NCI-H526 (cell line): ENCODE data around the gene BDH1.

Experiments
- DNase-seq, 2 experiments: peaks; one replicate each; lab custom pipeline; 2025; lab: John Stamatoyannopoulos, UW

Gene BDH1

DNA sequence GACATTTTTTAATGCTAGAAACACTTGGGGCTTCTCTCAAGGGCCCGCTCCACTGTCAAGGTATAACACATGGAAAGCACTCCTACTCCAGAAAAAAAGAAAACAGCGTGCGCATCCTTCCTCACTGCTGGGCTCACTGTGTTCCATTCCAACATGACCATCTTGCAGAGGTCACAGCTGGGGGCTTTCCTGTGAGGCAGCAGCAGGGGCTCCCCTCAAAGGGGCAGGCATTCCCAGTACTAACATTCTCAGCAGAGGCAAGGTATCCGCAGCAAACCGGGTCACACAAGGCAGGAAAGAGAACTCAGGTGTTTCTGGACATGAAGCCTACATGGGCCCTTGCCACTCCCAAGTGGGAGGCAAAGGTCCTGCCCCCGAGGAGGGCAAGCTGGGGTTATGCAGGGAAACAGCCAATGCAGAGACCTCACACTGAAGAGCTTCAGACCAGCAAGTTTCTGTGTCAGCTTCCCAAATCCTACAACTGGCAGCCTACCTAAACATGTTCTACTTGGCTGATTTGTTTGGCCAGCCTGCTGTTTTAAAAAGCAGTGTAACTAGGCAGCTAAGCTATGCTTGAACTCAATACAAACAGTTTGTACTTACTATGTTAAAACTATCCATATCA is 6.4 kb downstream of the BDH1 start:
- DNase-seq: no peak

DNA sequence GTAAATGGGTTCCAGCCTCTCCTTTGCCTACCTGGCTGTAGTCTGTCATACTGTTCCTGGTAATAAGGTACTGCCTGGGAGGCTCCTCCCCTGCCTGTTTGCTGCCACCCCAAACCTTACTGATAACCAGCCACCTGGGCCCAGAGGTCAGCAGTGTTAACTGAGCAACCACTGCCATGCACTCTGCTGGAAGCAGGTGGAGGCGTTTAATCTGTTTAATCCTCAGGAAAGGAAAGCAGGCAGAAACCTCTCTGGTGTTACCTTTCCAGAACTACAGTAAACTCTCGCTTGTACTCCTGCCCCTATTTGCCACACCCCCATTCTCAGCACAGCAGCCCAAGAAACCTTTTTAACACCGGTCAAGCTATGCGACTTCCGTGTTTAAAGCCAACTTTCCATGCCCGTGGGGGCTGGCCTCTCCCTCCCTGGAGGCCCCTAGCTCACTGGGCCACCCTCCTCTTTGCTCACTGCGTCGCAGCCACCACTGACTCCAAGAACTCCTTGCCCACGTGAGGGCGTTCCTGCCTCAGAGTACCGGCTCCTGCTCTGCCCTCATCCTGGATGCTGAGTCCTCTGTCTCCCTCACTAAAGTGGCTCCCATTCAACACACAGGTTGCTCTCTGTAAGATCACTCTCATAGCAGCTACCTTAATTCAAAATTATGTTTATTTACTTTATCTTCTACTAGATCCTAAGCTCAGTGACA is 8.3 kb downstream of the BDH1 start:
- peak in 1 of 2 experiments; percentile 54 for DNase-seq

DNA sequence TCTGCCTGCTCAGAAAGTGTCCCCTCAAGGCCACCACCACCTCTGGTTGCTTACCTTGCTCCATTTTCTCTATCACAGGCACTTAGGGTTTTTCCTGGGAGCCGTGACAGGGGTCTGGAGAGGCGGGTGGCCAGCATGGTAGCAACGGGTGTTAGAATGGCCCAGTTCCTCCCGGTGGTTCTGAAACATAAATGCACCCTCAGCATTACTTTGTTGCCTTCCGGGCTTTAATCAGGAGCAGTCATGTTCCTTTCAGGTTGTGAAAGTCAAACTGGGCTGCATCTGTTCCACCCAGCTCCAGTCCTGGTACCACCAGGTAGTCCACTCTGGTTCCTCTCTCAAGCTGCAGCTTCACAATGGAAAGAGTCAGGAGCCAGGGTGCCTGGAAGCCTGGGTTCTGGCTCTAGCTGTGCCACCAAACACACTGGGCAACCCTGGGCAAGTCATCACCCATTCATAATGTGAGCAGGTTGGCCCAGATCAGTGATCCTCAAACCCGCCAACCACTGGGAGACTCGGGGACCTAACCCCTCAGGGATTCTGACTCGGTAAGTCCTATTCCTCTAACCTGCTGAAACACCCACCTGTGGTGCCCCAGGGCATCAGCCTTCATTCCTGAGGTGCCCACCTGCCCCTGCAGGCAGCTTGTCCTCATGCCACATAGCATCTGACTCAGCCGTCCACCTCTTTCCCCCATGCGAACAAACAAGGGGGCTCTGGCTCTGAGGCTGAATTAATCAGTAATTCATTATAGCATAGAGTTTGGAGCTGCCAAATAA is 9.3 kb downstream of the BDH1 start:
- DNase-seq: no peak

DNA sequence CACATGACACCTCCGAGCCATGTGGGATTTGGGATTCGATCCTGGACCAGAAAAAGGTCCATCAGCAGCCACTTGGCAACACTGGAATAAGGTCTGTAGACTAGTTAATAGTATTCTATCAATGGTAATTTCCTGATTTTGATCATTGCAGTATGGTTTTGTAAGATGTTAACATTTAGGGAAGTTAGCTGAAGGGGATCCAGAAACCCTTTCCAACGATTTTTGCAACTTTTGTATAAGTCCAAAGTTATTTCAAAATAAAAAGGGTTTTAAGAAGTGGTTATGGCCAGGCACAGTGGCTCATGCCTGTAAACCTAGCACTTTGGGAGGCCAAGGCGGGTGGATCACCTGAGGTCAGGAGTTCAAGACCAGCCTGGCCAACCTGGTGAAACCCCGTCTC is 10.2 kb downstream of the BDH1 start:
- no peak for DNase-seq

DNA sequence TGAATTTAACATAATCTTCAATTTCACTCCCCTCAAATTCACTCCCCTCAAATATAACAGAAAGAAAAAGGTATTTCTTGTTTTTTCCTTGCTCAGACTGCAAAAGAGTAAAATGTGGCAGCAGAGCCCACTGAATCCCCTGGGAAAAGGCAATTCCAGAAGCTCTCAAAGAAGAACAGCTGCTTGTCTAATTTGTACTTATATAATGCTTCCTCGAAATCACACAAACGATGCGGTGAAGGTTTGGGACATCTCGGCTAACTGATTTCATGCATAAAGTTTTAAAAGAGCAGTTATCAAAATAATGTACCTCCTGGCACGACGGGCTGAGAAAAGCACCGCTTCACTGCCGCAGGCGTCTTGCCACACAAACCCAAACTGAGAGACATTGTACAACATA is 10.7 kb downstream of the BDH1 start:
- no peak for DNase-seq

DNA sequence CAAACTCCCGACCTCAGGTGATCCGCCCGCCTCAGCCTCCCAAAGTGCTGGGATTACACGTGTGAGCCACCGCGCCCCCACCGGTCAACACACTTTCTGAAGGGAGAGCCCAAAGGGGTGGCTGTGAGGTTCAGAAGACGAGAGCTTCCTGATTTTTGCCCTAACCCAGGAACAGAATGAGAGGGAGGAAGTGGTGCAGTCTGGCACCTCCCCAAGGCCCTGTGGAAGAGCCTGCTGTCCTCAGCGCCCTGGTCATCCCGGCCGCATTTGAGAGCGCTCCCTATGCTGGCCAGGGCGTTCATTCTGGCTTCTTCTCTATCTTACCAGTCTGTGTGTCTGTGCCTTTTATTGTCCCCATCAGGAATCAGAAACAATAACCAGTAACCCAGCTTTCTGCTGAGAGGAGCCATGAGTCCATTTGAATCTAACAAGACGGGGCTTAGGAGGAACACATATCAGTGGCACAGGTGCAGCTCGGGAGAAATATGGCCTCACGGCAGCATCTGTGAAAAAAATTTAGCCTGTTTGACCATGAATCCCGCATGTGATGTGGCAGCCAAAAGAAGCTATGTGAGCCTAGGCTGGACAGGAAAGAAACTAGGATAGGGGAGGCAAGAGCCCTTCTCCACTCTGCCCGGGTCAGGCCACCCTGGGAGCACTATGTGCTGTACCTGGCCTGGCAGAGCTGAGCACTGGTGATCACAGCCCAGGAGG is 12.9 kb downstream of the BDH1 start:
- no peak for DNase-seq

DNA sequence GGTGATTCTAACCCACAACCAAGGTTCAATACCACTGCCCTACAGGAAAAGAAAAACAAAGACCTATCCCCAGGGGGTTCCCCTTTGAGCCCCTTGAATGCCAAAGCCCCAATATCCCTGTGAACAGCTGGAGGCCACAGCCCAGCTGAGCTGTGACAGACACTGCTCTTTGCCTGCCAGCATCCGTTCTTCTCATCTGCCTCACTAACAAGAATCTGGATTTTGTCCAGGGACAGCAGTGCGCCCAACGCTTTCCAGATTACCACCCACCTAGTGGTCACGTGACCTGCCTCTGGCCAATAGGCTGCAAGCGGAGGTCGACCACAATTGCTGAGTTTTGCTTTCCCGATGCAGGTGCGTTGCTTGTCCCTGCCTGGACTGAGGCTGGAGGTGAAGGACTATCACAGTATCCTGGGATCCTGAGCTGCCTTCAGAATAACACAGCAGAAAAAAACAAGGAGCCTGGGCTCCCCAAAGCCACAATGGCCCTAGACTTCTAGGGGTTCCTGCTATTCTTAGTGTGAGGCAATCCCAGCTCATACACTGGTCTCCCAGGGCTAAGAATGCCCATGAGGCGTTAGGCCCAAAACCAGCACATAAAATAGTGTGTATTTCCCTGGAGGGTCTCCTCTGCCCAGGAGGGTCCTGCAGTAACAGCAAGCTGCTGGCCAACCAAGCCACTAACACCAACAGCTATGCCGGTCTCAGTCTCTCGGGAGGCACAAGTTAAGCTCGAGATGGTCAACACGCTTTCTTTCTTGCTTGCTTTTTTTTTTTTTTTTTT is 13.8 kb downstream of the BDH1 start:
- DNase-seq: no peak

DNA sequence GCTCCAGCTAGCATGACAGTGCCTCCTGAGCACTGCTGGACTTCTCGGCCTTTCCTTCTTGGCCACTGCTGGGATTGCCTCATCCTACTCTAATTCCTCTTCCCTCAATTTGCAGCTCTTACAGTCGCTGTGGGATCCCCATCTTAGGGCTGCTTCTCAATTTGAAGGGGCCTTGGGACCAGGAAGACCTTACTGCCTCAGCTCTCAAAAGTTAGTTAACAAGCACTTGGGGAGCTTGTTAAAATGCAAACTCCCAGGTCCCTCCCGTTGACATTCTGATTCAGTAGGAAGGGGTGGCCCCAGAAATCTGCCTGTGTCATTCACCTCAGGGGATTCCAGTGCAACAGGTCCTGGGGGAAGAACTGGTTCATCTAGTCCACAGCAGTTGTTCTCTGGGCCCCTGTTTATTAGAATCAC is 14.8 kb downstream of the BDH1 start:
- DNase-seq: peak in 1 of 2 experiments; percentile 42

DNA sequence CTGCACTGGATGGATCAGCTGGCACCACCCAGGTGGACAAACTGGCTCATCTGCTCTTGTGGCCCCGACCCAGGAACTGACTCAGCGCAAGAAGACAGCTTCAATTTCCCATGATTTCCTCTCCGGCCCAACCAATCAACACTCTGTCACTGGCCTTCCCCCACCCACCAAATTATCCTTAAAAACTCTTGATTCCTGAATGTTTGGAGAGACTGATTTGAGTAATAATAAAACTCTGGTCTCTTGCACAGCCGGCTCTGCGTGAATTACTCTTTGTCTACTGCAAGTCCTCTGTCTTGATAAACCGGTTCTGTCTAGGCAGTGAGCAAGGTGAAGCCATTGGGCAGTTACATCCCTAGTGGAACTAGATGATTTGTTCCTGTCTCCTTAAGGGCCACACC is 16.1 kb downstream of the BDH1 start:
- peak; percentile 87 to 89 for DNase-seq

DNA sequence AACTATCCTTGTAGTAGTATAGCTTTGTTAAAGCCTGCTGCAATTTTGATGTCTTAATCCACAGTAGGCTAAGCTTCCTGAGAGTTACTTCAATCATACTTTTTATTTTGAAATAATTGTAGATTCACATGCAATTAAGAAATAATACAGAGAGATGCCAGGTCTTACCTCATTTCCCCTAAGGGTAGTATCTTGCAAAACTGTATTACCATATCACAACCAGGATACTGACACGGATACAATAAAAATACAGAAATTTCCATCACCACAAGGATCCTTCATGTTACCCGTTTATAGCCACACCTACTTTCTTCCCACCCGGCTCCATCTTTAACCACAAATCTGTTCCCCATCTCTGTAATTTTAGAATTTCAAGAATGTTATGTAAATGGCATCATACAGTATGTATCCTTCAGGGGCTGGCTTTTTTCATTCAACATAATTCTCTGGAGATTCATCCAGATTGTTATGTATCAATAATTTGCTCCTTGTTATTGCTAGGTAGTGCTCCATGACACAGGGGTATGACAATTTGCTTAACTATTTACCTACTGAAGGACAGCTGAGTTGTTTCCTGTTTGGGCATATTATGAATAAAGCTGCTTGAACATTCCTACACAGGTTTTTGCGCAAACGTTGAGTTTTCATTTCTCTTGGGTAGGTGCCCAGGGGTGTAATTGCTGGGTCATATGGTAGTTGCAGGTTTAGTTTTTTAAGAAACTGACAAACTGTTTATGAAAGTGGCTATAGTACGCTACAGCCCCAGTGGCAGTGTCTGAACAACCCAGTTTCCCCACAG is 21.6 kb downstream of the BDH1 start:
- DNase-seq: no peak

DNA sequence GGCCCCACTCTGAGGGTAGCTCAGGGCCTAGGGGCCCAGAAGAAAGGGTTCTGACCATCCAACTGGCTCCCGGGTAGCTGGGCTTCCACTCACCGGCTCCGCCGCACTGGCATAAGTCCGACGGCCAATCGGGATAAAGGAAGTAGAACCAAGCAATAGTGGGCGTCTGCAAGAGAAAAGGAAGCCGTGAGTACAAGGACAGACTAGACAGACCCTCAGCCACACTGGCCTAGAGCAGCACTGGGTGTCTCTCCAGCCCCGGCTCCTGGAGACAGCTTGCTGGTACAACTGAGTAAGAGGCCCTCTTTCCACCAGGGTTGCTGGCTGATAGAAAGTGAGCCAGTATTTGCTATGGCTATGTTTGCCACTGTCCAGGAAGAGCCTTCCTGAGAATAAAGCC is 22.4 kb downstream of the BDH1 start:
- no peak for DNase-seq

DNA sequence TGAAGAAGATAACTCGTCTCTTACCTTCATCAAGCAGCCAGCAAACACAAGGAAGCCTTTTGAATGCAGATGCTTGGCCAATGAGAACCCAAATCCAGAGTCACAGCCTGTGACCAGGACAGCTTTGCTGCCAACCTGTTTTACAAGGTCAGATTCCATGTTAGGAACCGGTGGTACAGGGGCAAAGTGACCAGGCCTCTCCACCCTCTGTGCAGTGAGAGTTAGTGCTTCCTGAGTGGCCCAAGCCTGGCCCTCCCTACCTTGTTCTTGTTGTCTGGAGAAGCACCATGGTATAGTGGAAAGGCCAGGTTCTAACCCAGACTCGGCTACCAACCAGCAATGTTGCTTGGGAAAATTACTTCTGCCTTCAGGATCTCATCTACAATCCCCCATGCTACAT is 23.4 kb downstream of the BDH1 start:
- no peak for DNase-seq

DNA sequence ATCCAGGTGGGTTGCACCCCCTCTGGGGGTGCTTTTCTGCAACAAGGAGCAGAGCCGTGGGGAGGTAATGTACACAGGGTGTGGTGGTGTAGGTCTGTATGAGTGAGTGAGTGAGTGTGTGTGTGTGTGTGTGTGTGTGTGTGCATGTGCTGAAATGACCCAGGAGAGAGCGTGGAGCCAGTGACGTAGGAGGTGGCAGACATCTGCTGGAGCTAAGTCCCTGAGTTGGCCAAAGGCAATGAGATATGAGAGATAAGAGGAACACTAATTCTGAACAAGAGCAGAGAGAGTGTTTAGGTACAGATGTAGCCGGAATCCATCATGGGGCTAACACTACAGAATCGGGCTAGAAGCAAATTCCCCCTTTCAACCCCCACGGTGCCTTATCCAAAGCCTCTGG is 27.6 kb downstream of the BDH1 start:
- no peak for DNase-seq

DNA sequence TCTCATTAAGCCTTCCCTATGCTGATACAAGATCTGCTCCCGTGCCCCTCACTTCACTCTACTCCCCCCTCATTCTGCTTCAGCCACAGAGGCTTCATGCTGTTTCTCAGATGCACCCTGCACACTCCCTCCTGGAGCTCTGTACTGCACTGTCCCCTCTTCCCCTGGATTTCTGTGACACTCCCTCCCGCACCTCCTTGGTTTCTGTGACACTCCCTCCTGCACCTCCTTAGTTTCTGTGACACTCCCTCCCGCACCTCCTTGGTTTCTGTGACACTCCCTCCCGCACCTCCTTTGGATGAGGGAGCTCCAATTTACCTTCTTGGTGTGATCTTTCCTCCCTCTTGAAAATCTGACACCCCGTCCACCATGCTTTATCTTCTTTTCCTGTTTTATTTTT is 28.2 kb downstream of the BDH1 start:
- DNase-seq: no peak

DNA sequence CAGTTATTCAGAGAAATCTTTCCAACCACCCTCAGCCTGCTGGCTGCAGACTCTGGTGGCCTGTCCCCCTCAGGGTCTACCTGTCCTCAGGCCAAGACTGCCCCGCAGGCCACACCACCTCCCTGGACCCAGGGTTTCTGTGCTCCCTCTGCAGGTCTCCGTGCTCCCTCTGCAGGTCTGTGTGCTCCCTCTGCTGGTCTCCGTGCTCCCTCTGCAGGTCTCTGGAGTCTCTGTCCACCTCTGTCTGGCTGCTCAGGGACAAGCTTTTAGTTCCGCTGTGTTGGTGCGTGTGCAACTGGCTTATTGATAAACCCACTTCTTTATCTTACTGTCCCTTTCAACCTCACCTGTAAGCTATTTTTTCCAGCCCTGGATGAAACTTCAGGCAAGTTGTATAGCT is 30.1 kb downstream of the BDH1 start:
- no peak for DNase-seq

DNA sequence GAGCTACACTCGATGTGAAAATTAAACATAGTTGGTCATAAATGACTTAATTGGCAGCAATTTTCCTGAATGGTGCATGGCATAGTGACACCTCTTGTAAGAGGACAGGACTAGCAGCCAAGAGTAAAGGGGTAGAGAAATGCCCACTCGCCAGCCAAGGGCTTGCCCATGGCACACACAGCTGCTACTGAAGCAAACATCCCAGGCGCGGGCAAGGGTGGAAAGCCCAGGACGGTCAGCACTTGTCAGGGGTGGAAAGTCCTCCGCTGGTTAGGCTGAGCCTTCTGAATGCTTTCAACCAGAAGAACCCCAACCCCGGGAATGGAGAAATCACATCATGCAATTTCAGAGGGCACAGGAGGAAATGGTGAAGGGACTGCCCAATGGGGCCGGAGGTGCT is 31.6 kb downstream of the BDH1 start:
- no peak for DNase-seq

DNA sequence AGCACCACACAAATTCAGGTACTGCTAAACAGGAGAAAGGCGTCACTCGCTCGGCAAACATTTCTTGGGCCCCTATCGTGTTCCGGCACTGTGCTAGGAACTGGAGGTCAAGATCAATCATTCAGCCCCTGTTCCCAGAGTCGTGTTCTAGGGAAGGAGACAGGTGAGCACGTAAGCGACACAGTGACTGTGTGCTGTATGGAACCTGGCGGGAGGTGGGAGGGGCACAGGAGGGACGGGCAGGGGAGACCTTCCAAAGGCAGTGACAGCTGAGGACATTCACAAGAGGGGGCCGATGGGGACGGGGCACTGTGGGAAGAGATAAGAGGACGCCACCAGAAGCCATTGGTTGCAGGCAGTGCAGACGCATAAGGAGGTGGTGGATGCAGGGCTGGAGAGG is 32.2 kb downstream of the BDH1 start:
- no peak for DNase-seq

DNA sequence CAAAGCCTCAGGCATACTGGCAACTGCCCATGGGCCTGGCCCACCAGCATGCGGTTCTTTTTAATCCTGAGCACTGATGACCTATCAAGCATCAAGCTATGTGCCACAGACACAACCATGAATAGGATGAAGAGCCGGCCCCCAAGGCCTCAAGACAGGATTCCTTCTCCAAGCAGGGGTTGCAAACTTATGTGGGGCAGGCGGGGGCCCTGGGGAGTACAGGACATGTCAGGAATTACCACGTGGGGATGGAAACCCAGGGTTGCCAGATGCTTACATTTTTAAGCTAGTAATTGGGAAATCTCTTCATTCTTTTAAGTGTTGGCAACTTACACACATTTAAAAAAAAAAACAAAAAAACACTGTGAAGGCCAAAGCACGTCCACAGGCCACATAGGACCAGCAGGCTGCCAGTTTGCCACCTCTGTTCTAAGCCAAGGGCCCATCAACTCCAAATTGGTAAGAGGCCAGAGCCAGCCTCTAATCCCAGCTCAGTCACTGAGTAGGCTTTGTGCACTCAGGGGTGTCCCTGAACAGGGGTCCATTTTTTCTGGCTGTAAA is 32.8 kb downstream of the BDH1 start:
- no peak for DNase-seq

DNA sequence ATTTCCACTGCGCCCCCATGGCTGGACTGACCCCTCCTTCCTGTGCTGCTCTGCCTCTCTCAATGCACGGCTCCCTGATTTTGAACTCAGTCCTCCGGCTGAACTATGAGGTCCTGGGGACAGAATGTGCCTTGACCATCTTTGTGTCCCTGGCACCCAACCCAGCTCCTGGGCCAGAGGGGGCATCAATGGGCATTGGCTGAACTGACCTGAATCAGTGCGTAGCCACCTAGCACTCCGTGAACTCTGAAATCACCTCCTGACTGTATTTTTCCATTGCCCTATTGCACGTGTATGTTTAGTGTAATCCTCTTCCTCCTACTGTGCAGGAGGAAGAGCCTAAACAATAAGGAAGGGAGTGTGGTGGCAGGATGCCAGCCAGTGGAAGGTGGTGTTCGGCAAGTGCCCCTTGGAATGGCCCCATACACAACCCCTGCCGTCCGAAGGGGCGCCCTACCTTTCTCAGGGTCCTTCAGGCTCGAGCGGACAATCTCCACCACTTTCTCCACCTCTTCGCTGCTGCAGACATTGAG is 33.5 kb downstream of the BDH1 start:
- DNase-seq: no peak
